Measurements from ENCODE around the gene OPN1SW.
A peak's percentile ranks its signal among the peaks of the same experiment; 100 is the strongest.

The OPN1SW gene

DNA sequence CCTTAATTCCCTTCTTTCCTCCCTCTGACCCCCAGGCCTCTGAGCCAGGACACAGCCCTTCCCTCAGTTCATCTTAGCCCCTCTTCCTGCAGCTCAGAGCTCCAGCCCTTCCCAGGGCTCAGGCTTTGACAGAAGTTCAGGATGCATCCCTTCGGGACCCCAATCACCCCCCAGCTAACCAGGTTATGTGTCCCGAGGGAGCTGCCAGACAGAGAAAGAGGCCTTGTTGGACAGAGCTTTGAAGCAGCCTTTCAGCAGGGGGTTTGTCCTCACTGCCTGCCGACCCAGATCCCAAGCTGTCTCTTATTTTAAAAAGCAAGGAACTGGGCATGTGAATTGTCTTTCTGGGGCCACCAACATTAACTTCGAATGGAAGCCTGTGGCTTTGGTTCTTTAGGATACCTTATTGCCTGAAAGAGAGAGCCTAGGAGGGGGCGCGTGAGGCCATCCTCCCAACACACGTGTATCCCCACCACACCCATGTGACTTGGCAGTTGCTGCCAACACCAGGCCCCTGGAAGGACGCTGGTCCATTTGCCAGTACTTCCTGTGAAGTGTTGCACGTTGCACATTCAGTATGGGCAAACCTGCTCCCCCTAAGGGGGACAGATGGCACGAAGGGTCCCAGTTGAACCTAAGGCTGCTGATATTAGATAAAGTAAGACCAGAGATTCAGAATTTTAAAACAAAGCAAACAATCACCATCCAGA, 17.0 kb upstream of the OPN1SW start:
- DNase-seq = no peak

DNA sequence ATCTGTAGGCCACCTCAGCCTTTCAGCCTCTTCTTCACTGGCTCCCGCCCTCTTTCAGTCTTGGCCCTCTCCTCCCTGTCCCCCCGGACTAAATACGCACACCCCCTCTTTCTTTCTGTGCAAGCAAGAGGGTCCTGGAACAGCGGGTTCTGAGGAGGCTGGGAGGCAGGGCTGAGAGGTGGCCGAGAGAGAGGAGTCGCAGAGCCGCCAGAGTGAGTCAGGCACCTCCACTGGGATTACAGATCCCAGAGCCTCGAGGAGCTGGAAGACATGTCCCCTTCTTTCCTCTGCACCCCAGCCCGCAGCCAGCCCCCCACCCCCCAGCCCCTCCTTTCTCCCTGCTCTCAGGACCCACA, 16.4 kb upstream of the OPN1SW start:
- DNase-seq = no peak

DNA sequence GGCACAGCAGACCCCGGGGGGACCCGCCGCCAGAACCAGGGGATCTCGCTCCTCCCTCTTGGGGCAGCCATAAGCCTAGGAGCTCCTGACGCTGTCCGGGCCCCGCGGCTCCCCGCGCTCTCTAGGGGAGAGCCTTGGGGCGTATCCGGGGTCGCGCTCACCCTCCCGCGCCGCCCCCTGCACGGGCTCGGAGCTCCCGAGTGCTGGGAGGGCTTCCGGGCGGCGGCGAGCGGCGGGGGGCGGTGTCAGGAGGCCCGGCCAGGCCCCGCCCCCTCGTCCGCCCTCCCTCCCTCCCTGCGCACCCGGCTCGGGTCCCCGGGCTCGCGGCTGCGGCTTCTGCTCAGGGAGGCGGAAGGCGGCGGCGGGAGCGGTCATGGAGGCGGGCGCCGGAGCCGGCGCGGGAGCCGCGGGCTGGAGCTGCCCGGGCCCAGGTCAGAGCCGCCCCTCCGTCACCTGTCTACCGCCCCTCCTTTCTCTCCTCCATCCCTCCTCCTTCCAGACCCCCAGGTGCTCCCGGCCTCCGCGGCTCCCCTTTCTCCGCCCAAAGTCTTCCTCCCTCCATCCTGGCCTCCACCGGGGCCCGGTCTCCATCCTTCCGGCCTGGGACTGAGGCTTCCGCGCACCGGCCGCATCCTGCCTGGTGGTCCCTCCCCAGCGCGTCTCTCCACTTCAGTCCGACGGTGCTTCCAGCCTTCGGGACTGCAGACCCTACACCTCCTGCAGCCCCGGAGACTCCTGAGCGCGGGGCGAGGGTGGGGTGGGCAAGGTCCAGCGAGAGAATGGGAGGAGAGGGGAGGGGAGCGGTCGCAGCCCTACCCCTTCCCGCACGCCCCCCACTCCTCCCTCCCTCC, 15.8 kb upstream of the OPN1SW start, which contains the start of gene CCDC136:
CCDC136 (plus strand) TSS at position 848 of the 851 bp plus-strand sequence. CDS start 444 bp downstream, outside the sequence.
- peak; percentile 80 to 83 for DNase-seq

DNA sequence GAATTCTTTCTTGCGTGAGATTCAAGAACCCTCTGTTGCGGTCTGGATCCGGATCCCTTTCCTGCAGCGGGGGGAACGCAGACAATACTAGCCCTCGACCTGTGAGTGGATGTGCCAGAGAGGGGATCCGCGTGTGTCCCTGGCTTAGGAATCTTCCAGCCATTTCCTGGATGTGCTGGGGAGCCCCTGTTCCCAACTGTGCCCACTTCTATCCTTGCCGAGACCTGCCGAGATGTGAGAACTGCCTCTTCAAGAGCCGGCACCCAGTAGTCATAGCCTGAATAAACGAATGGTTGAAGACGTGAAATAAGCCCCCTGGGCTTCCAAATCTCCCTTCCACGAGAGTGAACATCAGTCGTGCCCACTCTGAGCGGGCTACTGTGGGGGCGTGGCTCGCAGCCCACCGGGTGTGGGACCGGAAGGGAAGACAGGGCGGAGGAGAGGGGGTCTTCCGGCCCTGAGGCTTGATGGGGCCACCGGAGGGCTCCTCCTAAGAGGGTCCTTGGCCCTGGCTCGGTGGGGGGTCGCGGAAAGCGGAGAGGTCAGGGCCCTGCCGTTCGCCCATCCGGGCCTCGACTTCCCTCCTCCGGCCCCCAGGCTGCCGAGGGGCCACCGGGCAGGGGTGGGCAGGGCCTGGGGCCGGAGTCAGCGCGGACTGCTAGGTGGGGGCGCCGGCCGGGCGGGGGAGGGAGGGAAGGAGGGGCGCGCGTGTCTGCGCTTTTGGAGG, 14.9 kb upstream of the OPN1SW start:
- no peak for DNase-seq

DNA sequence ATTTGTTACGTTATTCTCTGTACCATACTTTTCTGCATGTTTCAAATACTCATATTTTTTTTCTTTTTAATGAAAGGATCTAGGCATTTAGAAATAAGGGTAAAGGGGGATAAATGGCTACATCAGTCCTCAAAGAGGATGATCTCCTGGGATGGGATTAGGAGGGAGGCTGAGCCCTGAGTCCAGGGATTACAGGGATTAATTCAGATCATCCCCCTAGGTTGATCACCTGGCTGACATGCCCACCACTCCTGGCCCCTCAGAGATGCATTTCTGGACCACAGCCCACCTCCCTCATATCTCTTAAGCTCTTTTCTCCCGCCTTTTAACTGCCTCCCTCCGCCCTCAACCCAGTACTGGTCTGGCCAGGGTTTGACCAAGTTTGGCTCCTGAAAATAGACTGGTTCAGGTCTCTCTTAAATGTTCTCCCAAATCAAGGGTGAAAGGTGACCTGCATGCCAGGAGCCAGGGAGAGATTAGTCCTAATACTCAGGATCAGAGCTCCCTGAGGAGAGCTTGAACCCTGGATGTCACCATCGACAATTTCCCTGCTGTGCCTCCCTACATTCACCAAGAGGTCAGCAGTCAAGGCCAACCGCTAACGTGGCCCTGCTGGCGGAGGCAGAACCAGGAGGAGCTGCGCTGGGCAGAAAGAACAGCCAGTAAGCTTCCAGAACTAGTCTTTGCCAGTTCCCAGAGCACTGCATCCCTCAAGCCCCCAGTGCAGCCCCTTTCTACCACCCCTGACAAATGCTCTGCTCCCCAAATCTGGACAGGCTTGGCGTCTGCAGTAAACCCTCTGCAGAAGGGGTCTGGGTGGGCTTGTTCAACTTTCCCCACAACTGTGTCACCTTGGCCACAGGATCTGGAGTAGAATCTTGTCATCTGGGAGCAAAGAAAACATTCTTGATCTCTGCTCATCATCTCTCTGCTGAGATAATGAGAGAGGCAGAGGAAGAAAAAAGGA, 13.1 kb upstream of the OPN1SW start:
- DNase-seq = no peak

DNA sequence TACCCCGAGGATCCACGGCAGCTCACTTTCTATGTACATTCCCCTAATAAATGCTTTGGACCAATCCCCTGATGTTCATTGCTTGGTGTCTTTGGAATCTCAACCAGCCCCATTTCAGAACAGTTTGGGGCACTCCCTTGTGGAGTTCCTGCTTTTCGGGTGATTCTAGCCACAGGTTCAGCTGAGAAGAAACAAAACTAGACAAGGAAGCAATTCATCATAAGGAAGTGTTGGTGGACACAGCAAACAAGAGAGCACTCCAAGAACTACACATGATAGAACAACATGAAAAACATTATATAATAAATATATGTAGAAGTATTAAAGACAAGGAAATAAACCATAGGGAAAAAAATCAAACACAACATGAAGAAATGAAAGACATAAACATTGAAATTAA, 10.1 kb upstream of the OPN1SW start:
- no peak for DNase-seq

DNA sequence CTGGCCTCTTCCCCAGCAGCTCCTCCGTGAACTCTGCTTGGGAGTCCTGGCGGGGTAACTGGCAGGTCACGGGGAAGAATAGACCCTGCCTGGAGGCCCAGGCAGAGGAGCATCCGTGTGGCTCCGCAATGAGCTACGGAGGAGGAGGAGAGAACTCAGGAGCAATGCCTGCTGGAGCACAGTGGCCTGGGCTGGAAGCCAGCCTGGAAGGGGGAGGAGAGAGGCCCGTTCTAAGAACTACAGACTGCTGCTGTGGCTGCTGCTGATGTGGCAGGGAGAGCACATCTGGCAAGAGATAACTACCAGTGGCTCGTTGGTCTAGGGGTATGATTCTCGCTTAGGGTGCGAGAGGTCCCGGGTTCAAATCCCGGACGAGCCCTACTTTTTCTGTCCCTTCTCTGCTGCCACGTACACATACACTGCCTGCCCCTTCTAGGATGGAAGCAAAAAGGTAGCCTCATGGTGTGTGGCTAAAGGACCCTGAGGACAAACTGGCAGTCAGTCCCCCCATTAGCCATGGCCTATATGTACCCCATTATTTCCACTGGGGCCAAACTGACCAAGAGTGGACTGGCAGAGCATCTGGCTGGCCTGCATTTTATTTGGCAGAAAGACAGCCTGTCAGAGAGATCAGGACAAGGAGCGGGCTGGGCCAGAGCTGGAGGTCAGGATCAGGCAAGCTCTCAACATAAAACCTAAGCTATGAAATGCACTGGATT, 7.7 kb upstream of the OPN1SW start:
- DNase-seq = no peak

DNA sequence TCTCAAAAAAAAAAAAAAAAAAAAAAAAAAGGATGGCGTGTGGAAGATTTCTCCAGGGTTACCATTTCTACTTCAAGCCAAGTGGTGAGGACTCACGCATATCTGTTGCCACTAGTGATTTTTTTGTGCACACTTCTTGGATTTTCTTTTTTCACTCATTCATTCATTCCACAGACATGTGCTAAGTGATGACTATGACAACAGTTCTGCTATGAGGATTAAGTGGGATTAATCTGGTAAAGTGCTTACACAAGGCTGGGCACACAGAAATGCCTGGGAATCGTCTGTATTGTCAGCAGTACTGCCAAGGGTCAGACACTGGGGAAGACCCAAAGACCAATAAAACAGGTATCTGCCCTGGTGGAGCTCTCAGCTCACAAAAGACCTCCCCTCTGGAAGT, 6.3 kb upstream of the OPN1SW start:
- no peak for DNase-seq

DNA sequence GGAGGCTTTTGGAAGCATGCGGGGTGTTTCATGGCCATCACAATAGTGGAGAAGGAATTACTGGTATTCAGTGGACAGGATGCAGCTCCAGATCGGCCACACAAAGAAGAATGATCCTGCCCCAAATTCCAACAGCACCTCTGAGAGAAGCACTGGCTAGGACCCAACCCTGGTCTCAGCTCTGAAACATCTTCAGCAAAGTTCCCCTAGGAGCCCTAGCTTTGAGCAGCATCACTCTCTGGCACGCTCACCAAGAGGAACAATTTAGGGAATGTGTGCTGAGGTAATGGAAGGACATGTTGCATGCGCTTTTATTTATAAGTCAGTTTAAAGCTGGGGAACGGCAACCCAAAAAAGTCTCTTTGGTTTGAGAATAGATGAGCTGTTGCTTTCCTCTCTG, 5.5 kb upstream of the OPN1SW start:
- DNase-seq = no peak

DNA sequence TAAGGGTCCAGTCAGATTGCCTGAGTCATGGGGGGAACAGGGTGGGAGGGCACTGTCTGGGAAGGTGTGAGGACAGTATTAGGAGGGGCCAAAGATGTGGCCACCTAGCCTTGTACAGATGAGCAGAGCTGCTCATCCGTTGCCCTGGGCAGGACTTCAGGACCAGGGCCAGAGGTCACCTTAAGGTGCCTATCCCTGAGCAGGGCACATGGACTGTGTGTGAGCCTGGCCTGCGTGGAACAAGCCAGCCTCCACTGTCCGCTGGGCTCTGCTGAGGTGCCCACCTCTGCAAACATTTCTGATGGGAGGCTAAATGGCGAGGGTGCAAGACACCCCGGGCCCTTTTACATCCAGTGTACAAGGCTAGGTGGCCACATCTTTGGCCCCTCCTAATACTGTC, 3.4 kb upstream of the OPN1SW start:
- no peak for DNase-seq

DNA sequence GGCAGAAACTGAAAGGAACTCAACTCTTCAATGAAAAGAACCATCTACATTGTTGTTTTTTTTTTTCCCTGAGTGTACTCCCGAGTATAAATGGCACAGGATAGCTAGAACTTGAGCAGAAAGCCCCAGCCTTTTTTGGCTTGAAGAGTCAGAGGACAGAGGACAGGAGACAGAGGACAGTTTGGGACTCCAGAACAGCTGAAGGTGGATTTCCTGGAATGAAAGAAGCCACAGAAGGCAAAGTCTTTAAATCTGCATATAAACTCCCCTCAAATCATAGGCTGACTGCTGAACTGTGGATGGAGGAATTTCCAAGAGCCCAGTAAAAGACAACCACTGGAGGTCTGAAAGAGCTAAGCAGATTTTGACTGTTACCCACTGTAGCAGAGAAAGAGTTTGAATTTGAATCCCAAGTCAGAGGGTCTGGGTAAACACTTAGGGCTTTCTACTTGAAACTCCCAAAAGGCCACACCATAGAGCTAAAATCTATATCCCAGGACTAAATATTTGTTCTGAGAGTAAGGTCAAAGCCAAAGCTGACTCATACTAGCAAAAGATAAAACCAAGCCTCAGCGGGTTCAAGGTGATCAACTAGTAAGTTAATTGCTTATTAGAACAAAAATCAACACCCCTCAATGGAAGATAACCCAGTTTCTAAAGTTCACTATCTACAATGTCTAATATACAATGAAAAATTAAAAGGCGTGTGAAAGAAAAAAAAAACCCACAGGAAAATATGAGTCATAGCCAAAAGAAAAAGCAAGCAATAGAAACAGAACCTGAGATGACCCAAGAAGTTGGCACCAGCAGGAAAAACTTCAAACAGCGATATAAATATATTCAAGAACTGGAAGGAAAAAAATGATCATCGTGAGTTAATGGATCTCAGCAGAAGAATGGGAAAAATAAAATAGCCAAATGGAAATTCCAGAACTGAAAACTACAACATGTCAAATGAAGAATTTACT, 1.8 kb upstream of the OPN1SW start:
- DNase-seq = no peak

DNA sequence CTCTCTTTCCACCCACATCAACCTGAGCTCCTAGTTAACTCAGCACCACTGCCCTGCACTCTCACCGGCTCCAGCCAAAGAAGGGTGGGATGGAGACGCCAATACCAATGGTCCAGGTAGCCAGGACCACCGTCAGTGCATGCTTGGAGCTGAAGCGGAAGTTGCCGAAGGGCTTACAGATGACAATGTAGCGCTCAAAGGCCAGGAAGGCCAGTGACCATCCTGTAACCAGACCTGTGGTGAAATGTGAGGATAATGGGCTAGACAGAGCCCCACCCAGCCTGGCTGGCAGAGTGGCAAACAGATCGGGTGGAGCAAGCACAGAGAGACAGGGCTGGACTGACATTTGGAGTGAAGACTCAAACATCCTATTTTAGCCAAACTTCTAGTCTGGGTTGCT, 673 bp downstream of the OPN1SW start:
- DNase-seq = no peak

DNA sequence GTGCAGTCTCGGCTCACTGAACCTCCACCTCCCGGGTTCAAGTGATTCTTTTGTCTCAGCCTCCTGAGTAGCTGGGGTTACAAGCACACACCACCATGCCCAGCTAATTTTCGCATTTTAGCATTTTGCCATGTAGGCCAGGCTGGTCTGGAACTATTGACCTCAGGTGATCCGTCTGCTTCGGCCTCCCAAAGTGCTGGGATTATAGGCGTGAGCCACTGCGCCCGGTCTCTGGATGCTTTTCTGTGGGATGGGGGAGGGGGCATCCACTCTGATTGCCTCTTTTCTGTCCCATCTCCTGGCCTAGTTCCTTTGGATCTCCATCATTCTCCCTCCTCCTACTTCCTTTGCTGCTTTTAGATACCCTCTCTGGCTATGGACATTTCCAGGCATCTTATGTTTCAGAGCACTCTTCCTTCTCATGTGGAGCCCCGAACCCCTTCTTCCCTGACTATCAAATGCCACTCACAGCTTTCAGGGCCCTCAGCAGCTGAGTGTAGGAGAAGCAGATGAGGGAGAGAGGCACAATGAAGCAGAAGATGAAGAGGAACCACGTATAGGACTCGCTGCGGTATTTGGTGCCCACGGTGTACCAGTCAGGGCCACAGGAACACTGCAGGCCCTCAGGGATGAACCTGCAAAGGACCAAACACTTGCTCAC, 1.4 kb downstream of the OPN1SW start:
- DNase-seq = no peak

DNA sequence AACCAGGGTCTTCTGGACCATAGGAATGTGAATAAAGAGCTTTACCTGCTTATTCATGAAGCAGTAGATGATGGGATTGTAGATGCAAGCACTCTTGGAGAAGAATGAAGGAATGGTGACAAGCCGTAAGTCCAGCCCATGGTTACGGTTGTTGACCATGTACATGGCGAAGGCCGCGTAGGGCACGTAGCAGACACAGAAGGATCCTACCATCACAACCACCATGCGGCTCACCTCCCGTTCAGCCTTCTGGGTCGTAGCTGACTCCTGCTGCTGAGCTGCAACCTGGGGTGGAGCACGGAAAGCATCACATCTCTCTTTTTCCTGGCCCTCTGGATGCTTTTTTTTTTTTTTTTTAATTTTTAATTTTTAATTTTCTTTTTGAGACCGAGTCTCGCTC, 2.0 kb downstream of the OPN1SW start:
- no peak for DNase-seq

DNA sequence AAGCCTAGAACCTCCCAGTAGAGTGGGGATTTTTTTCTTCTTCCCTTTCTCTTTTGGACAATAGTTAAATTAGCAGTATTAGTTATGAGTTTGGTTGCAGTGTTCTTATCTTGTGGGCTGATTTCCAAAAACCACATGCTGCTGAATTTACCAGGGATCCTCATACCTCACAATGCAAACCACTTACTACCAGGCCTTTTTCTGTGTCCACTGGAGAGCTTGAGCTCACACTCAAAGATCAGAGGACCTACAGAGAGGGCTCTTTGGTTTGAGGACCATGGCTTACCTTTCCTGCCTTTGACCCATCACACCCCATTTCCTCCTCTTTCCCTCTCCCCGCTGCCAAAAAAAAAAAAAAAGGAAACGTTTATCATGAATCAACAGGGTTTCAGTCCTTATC, 5.4 kb downstream of the OPN1SW start:
- no peak for DNase-seq

DNA sequence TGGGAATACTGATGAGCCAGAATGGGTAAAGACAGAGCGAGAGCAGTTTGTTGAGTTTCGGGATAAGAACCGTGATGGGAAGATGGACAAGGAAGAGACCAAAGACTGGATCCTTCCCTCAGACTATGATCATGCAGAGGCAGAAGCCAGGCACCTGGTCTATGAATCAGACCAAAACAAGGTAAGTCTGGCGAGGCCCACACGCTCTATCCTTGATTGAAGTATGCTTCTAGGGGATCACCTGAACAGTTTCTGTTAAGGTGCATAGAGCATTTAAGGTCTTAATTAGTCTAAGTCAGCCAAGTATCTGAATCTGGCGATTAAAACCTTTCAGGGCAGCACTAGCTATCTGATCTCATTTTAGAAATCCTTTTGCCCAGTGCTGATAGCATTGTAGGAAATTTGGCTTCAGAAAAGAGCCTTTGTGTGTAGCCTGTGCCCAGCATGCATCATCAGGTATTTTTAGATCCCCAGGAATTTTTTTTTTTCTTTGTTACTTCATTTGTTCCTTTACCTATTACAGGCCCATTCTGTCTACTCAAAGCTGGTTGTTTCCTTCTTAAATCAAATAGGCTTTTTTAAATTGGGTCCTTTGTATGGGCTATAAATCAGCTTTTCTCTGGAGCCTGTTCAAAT, 8.0 kb downstream of the OPN1SW start:
- DNase-seq = no peak

DNA sequence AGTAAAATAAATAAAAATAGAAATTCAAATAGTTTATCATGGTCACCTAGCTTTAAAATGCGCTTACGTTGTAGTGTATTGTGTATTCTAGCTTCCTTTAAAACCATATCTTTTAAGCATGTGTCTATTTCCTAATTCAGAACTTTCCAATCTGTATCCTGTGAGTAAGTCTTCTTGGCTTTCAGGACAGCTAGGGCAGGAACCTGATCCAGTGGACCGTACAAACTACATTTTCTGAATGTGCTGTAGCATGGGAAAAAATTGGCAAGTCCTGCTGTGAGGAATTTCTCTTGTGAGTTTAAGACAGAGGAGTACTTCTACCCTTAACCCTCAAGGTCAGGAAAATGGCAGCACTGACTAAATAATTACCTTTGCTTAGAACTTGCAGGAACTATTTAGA, 12.1 kb downstream of the OPN1SW start:
- DNase-seq = no peak

DNA sequence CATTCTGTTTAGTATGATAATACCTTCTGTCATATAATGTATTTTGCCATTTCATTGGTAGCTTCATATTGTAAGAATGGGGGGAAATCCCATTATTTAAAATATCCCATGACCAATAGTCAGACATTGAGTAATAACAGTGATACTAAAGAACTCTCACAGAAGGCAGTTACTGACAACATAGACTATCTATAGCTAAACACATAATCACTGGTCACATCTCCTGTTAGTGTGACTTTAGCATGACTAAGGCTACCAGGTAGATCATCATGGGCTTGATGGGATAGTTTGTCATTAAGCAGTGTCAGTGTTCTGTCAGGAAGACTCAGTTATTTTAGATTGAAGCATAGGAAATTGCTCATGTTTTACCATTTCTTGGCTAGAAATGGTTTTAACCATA, 16.4 kb downstream of the OPN1SW start:
- no peak for DNase-seq

DNA sequence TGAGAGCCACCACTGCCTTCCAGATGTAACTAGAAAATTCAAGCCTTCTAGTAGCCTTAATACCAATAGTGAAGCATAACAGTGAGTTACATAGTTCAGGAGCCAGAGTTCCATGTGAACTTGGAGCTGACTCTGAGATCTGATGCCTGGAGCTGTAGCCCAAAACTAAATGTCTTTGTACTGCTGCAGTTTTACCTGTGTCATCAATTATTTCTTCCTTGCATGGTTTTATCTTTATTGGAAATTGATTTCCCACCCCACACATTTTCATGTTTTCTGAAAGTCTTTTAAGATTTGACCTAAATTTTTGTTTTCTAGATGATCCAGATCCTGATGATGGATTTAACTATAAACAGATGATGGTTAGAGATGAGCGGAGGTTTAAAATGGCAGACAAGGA, 17.0 kb downstream of the OPN1SW start:
- no peak for DNase-seq

DNA sequence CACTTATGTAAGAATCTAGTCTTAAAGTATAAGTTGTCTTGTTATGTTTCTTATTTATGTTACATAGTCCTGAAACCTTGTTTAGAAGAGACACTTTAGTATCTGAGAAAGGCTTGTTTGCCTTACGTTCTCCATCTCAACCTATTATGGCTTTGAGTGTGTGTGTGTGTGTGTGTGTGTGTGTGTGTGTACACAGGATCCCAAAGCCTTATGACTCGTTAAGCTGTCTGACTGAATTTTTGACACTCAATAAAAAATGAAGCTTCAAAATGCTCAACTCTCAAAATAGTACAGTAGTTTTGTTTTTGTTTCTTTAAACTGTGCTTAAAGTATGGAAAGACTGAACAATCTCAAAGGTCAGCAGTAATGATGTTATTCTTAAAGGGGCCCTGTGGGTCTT, 18.4 kb downstream of the OPN1SW start:
- no peak for DNase-seq

All from CD4-positive, alpha-beta T cell treated with Interleukin-1 beta for 1 hour (primary cell).